Measurements from ENCODE around the gene BCL2.

- no peak for TF ChIP-seq CTCF (conservative IDR thresholded peaks at IDR 0.05; ENCODE audit: low read depth, low read length)
- TF ChIP-seq EZH2phosphoT487 (IDR thresholded peaks at IDR 0.05; ENCODE audit: borderline replicate concordance, low read length) = no peak
Measured at GRCh38 chr18:63166142-63166541, 153.4 kb downstream of the BCL2 start.
